HL-60/S4 treated with retinoic acid at 250 ng/mL for 4 days and 3 days (cell line): ENCODE data around the gene QTRT2.

Experiments used
- in situ Hi-C: fragments of 300-500 bp; cut with MboI; formaldehyde crosslinking; loops from 2 replicates; pipeline ENCODE4 v1.7.0; 2022; ENCODE audit warnings: low sequenced_read_pairs

The QTRT2 gene

GRCh38 chr3:114120211-114120610 is 63.7 kb downstream of the QTRT2 start:
- in situ Hi-C loops, result no loop called here

GRCh38 chr3:114122027-114122709 is 65.6 kb downstream of the QTRT2 start:
- in situ Hi-C loops, result no loop called here

GRCh38 chr3:114126461-114126860 is 69.9 kb downstream of the QTRT2 start:
- in situ Hi-C loops, result no loop called here

GRCh38 chr3:114127517-114127916 is 71.0 kb downstream of the QTRT2 start:
- in situ Hi-C loops, result no loop called here

- in situ Hi-C loops, result no loop called here
Observed at GRCh38 chr3:114128231-114128630, 71.7 kb downstream of the QTRT2 start.

- in situ Hi-C loops, result no loop called here
Observed at GRCh38 chr3:114128826-114129225, 72.3 kb downstream of the QTRT2 start.

GRCh38 chr3:114132500-114132899 is 76.0 kb downstream of the QTRT2 start:
- in situ Hi-C loops, result no loop called here

- in situ Hi-C loops, result no loop called here
Observed at GRCh38 chr3:114133947-114134346, 77.4 kb downstream of the QTRT2 start.
